Measurements from ENCODE around the gene DUSP18.

DNA sequence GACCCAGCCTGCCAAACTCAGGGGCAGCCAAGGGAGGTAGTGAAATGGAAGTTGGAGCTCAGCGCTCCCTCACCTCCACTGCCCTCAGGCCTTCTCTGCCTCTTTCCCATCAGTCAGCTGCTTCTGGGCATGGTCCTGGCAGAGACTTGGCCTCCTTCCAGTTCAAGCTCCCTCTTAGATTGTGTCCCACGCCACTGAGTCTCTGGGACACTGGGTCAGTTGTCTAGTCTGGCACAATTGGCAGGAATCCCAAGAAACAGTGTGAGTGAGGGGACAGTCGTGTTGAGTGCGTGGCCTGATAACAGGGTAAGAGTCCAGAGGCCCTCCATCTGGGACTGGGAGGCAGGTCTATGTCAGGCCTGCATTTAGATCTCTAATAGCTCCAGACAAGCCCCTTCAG lies 39.2 kb downstream of the DUSP18 start:
- TF ChIP-seq, protein P1, sequence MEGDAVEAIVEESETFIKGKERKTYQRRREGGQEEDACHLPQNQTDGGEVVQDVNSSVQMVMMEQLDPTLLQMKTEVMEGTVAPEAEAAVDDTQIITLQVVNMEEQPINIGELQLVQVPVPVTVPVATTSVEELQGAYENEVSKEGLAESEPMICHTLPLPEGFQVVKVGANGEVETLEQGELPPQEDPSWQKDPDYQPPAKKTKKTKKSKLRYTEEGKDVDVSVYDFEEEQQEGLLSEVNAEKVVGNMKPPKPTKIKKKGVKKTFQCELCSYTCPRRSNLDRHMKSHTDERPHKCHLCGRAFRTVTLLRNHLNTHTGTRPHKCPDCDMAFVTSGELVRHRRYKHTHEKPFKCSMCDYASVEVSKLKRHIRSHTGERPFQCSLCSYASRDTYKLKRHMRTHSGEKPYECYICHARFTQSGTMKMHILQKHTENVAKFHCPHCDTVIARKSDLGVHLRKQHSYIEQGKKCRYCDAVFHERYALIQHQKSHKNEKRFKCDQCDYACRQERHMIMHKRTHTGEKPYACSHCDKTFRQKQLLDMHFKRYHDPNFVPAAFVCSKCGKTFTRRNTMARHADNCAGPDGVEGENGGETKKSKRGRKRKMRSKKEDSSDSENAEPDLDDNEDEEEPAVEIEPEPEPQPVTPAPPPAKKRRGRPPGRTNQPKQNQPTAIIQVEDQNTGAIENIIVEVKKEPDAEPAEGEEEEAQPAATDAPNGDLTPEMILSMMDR (IDR thresholded peaks at IDR 0.05; ENCODE audit: poor library complexity) = no peak
- TF ChIP-seq EZH2phosphoT487 (IDR thresholded peaks at IDR 0.05; ENCODE audit: low read depth, severe bottlenecking, unreplicated experiment) = no peak
- TF ChIP-seq EZH2 (IDR thresholded peaks at IDR 0.05; ENCODE audit: borderline replicate concordance) = no peak

All from hepatocyte (in vitro differentiated cells).